CD4-positive, alpha-beta T cell treated with Interleukin-2 at 100 ng/mL for 4 hours (primary cell): ENCODE measurements around the gene TRIM37.
"Not testable (repeated sequence)": the region's sequence is repeated elsewhere in the genome, so short reads cannot be mapped to it uniquely, and the experiment has no call there.

Source experiments
- DNase-seq: peaks from one replicate; pipeline ENCODE4 v3.0.0-alpha.2; 2020; ENCODE audit warnings: low spot score

The TRIM37 gene, protein sequence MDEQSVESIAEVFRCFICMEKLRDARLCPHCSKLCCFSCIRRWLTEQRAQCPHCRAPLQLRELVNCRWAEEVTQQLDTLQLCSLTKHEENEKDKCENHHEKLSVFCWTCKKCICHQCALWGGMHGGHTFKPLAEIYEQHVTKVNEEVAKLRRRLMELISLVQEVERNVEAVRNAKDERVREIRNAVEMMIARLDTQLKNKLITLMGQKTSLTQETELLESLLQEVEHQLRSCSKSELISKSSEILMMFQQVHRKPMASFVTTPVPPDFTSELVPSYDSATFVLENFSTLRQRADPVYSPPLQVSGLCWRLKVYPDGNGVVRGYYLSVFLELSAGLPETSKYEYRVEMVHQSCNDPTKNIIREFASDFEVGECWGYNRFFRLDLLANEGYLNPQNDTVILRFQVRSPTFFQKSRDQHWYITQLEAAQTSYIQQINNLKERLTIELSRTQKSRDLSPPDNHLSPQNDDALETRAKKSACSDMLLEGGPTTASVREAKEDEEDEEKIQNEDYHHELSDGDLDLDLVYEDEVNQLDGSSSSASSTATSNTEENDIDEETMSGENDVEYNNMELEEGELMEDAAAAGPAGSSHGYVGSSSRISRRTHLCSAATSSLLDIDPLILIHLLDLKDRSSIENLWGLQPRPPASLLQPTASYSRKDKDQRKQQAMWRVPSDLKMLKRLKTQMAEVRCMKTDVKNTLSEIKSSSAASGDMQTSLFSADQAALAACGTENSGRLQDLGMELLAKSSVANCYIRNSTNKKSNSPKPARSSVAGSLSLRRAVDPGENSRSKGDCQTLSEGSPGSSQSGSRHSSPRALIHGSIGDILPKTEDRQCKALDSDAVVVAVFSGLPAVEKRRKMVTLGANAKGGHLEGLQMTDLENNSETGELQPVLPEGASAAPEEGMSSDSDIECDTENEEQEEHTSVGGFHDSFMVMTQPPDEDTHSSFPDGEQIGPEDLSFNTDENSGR

DNA sequence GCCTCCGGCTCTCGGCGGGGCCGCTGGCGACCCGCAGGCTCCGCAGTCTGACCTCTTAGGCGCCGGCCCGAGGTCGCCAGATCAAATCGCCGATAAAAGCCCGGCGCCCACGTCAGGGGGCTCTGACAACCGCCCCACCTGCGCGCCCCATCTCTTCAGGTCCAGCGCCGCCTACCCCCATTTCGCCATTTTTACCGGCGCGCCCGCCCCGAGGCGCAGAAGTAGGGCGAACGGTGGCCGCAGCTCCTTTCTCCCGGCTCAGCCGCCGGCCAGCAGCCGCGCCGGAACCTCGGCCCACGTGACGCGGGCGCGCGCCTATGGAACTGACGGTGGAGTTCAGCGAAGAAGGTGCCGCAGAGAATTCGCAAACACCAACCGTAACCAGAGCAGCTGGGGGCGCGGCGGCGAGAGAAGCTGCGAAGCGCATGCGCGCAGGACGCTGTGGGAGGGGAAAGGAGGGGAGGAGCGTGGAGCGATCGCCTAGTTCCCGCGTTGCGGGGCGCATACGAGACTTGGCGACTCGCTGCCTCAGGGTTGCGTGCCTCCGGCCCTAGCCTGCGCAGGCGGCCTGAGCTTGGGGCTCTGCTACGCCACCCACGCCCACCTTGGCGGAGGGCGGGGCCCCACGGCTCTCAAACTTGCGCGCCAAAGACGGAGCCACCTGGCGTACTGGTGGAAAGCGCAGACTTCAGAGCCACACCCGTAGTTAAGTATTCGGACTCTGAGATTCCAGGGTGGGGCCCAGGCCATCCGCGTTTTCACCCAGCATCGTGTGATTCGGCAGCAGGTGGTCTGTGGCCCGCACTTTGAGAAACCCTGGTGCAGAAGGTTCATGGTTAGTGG is at the start of gene TRIM37:
TSS of gene TRIM37 (minus strand) at position 418 of the 843 bp plus-strand sequence. CDS start 419 bp downstream, outside the sequence.
- peak; percentile 99 for DNase-seq

DNA sequence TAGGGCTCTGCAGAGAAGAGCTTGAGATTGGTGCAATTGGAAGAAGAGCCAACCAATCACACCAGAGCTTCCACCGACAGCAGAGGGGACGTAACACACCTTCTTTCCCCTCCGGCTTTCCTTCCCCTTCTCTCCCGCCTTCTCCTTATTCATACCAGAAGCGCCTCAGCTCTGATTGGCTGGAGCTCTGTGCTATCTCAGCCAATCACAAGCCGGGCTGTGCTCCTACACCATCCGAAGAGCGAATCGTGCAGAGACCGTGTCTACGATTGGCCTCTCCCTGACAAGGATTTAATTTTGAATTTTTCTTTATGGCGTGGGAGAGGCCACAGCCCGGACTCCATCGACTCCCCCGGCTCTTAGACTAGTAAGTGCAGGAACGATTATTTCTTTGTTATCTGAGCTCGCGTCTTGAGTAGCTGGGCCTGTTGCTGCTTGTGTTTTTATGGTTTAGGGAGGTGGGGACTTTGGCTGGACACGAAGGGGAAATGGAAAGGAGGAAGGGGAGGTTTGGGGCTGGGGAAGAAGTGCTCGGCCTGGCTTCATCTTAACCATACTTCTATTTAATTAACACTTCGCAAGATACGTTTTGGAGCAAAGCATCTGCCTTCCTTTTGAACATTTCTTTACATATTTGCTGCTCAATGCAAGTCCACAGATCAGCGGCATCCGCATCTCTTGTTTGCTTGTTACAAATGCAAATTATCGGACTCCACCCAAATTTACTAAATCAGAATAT is 48.9 kb upstream of the TRIM37 start, which contains the start of gene PRR11:
TSS of gene PRR11 (plus strand) at position 308 of the 739 bp plus-strand sequence. CDS start 14,007 bp downstream, outside the sequence.
- peak; percentile 99 for DNase-seq

DNA sequence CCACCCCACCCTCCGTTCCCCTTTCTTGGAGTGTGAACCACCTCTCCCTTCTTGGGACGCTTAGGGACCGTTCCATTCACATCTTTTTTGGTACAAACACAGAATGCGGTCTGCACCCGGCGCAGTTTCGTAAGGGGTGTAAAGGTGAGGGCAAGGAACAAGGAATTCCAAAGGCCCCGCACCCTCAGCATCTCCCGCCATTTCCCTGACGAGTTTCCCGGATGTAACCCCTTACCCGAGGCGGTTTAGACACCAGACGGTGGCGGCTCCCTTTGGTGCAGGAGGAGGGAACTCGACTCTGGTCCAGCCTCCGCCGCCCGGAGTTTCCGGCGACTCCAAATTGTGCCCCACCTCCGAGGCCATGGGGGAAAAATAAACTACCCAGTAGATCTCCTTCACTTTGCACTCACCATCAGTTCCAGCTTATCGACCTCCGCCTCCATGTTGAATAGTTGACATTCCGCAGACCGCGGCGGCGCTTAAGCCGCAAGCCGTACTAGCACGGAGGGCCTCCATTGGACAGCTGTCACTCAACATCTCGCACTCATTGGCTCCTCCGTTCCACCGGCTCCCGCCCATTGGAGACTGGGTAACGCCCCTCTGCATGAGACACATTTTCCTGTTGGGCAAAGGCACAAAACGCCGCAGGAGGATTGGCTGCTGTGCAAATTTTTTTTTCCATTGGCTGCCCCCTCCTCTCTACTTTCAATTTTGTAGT is 48.2 kb upstream of the TRIM37 start, which contains the start of gene SKA2:
TSS of gene SKA2 (minus strand) at position 466 of the 718 bp plus-strand sequence. CDS start at position 443, 23 bp downstream.
- DNase-seq = peak; percentile 99

DNA sequence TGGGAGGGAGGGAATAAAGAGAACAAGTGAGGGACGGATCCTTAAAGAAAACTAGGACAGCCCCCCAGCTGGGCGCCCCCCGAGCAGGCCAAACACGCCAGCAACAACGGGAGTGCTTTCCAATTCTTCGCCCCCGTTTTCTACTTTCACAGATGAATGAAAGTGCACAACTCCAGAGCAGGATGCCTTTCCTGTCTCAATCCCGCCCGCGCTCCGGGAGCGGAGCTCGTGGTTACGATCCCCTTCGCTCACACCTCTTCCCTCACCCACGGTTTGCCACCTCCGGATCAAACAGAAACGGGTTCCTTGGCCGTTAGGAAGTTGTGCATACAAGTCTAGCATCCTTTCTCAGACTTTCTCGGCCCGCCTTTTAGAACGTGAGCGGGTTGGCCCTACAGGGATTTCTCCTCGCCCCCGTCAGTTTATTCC is 47.6 kb upstream of the TRIM37 start:
- peak; percentile 18 for DNase-seq

DNA sequence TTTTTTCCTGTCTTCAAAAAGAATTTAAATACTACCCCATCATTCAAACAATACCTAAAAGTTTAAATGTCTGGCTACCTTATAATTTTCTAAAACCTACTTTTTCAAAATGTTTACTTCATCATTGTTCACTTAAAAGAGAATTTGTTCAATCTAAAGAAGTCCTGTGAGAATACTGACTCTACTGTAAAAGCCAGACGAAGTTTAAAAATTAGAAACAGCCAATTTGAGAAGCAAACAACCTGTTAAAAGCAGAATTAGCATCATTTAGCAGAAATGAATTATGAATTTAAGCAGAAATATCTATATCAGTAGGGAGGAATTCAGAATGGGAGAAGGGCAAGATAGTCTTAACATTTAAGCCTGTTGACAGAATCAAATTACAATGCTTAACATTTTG is 46.2 kb upstream of the TRIM37 start:
- no peak for DNase-seq

DNA sequence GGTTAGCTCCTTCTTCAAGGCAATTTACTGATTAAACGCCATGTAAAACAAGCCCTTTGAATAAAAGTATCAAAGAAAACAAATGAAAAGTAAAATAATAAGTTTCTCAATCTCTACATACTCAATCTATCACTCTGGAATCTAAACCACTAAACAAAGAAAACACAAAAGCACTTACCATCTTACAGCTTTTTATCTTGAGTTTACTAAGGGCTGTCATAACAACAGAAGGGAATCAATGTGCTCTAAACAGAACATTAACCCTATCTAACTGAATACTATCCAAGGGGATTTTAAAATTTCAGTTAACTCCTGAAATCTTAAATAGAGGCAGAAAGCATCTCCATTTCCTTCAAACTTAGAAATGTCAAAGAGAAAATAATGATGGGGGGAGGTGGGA is 44.9 kb upstream of the TRIM37 start:
- no peak for DNase-seq

DNA sequence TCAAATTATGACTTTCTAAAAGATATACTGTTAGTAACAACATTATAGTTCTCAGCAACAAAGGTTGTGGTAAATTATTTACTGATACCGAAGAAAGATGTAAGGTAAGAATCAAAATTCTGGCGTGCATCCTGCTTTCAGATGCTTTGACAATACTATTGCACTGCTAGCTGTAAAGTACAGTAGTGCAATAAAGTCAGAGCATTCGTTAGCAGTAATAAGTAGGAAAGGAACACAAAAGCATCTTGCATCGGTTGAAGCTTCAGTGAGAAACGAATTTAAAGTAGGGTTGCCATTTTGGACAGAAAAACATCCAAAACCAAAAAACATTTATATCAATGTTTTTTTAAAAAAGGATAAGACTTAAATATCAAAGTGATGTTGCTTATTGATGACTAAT is 44.3 kb upstream of the TRIM37 start:
- DNase-seq = no peak

DNA sequence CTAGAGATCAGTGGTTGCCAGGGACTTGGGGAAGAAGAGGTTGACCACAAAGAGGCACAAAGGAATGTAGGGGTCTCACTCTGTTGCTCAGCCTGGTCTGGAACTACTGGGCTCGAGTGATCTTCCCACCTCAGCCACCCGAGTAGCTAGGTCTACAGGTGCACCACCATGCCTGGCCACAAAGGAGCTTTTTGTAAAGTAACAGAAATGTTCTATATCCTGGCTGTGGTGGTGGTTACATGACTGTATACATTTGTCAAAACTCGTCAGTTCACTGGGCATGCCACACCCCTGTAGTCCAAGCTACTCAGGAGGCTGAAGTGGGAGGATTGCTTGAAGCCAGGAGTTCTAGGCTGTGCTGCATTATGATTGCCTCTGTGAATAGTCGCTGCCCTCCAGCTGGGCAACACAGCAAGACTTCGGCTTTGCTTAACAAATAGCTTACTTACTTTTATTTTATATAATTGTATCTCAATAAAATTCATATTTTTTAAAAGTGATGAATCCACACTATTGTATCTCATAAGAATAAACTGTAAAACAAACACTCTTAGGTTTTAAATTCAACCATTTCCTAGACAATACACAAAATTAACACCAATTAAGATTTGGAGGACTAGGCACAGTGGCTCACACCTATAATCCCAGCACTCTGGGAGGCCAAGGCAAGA is 43.3 kb upstream of the TRIM37 start:
- no peak for DNase-seq

DNA sequence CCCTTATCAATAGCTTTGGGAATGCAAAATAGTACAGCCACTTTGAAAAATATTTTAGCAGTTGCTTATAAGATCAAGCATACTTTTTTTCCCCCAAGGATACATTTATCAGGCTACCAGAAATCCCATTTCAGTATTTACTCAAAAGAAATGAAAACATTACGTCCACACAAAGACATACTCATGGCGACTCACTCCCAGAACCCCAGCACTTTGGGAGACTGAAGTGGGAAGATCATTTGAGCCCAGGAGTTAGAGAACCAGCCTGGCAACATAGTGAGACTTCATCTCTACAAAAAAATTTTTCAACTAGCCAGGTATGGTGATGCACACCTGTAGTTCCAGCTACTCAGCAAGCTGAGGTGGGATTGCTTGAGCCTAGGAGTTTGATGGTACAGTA is 42.4 kb upstream of the TRIM37 start:
- no peak for DNase-seq

DNA sequence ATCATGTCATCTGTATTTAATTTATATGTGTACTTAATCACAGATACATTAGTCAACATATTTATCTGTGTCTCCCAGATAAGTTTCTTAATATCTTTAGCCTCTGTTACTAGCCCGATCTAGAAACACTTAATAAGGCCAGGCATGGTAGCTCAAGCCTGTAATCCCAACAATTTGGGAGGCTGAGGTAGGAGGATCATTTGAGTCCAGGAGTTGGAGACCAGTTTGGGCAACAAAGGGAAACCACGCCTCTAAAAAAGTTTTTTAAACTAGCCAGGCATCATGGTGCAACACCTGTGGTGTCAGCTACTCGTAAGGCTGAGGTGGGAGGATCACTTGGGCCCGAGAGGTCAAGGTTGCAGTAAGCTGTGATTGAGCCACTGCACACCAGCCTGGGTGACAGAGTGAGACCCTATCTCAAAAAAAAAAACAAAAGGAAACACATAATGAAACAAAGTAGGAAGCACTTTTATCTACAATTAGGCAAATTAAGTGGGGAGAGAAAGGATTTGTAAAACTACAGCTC is 39.0 kb upstream of the TRIM37 start:
- DNase-seq = no peak

DNA sequence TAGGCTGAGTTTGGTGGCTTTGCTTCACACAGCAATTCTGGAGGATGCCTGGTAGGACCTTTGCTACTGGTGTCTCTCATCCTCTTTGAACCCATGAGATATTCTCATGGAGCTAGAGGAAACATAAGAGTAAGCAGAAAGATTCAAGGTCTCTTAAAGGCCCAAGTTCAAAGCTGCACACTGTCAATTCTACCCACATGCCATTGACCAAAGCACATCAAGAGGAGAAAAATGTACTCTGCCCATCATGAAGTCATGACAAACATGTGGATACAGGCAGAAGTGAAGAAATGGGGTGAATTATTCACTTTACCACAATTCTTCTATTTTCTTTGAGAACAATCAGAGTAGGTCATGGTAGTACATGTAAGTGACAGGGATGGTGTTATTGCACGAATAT is 35.2 kb upstream of the TRIM37 start:
- no peak for DNase-seq

DNA sequence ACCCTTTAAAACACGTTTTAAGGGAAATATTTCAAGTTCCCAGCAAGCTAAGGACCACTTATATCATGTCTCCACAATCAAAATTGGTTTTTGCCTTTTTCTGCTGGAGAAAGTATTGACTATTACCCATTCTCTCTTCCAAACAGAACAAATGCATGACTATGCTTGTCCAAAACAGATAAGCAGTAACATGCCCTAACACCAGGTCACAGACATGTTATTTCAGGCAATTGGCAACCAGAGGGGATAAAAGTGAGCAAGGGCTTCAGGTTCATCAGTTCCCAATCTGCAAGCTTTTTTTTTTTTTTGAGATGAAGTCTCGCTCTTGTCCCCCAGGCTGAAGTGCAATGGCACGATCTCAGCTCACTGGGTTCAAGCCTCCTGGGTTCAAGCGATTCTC is 33.3 kb upstream of the TRIM37 start:
- no peak for DNase-seq

DNA sequence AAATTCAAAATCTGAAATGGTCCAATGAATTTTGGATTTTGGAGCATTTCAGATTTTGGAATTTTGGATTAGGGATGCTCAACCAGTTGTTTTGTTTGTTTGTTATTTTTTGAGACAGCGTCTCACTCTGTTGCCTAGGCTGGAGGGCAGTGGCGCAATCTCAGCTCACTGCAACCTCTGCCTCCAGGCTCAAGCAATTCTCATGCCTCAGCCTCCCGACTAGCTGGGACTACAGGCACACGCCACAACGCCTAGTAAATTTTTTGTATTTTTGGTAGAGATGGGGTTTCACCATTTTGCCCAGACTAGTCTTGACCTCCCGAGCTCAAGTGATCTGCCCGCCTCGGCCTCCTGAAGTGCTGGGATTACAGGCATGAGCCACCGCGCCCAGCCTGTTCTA is 31.7 kb upstream of the TRIM37 start:
- not testable (repeated sequence) for DNase-seq

DNA sequence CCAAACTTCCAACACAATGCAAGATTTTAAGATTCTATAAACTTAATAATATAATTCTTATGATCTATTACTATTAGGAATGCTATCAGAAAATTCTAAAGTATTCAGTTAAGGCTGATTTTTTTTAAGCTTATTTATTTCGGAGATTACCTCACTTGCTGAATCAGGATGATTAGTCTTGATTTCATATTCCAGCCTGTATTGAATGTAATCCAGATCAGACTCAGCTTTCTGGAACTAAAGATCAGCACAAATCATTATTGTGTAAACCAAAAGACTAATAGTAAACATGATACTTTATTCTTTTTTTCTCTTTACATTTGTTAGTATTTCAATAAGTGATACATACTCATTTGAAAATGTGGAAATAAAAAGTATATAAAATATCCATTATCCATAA is 24.5 kb upstream of the TRIM37 start:
- DNase-seq = no peak

DNA sequence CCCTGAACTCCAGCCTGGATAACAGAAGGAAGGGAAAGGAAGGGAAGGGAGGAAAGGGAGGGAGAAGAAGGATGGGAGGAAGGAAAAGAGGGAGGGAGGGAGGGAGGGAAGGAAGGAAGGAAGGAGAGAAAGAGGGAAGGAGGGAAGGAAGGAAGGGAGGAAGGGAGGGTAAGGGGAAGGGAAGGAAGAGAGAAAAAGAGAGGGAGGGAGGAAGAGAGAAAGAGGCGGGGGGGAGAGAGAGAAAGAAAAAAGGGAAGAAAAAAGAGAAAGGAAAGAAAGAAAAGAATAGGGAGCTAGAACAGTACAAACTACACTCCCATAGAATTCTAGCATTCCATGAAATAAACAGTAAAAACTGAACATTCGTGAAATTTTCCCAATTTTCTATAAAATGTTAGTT is 23.1 kb upstream of the TRIM37 start:
- no peak for DNase-seq

DNA sequence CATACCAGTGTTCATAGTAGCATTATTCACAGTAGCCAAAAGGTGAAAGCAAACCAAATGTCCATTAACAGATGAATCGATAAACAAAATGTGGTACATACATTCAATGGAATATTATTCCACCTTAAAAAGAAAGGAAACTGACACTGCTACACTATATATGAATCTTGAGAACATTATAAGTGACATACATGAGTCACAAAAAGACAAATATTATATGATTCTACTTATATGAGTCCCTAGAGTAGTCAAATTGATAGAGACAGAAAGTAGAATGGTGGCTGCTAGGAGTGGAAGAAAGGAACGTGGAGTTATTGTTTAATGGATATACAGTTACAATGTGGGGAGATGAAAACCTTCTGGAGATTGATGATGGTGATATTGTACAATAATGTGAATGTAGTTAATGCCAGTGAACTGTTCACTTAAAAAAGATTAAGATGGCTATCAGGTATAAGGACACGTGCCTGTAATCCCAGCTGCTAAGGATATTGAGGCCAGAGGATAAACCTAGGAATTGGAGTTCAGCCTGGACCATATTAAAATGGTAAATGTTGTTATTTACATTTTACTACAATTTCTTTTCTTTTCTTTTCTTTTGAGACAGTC is 20.2 kb upstream of the TRIM37 start:
- DNase-seq = no peak

DNA sequence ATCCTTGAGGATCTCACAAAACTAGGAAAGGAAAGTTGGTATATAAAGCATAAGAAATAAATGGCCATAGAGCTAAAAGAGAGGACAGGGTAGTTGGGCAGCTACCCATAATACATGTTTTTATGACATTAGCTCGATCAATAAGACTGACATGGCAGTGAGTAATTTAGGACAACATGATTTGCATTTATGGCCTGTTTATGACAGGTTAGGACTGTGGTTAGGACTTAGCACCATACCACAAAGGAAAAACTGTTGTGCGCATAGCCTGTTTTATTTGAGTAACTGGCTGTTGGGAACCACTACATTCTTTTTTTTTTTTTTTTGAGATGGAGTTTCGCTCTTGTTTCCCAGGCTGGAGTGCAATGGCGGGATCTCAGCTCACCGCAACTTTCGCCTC is 18.0 kb upstream of the TRIM37 start:
- DNase-seq = no peak

DNA sequence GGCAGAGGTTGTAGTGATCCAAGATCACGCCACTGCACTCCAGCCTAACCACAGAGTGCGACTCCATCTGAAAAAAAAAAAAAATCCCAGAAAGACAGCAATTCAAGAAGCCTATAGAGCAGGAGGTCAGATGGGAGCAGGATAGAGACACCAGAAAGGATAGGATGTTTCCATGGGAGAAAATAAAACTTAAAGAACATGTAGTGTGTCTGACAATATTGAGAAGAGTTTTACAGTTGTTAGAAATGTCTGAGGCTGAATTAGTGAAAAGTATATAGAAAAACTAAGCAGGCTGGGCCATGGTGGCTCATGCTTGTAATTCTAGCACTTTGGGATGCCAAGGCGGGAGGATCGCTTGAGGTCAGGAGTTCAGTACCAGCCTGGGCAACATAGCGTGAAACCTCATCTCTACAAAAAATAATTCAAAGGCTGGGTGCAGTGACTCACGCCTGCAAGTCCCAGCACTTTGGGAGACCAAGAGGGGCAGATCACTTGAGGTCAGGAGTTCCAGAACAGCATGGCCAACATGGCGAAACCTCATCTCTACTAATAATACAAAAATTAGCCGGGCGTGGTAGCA is 15.3 kb upstream of the TRIM37 start:
- DNase-seq = no peak

DNA sequence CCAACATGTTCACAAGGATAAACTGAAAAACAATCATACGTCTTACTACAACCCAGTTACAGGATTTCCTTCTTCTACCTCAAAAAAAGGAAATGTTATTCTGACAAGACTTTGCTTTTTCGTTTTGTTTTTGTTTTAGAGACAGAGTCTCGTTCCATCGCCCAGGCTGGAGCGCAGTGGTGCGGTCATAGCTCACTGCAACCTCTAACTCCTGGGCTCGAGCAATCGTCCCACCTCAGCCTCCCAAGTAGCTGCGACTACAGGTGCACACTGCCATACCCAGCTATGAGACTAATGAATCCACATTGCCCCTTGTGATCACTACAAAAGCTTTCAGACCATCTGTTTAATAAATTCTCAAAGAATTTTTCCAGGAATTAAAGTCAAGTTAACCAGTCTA is 8.8 kb upstream of the TRIM37 start:
- DNase-seq = no peak
